WERI-Rb-1 (cell line): Measurements from ENCODE around the gene ZBED4.

Source experiments
- DNase-seq: peaks from one replicate; pipeline ENCODE4 v3.0.0-alpha.2; 2020
- H3K27ac ChIP-seq: fragments of 250-450 bp; sonication (Bioruptor Pico); 2 replicates; pipeline ENCODE4 v1.5.1; 2020; ENCODE audit warnings: mild to moderate bottlenecking, moderate library complexity
- H3K27me3 ChIP-seq: fragments of 250-450 bp; sonication (Bioruptor Pico); 2 replicates; pipeline ENCODE4 v1.5.1; 2021; ENCODE audit warnings: mild to moderate bottlenecking, low read depth, moderate library complexity; ENCODE audit not compliant: insufficient read depth, severe bottlenecking
- H3K36me3 ChIP-seq: fragments of 250-450 bp; sonication (Bioruptor Pico); 2 replicates; pipeline ENCODE4 v1.5.1; 2020; ENCODE audit warnings: mild to moderate bottlenecking, moderate library complexity
- H3K4me3 ChIP-seq: 2 replicates; pipeline ENCODE4 v1.5.1; 2011; ENCODE audit warnings: low read depth, mild to moderate bottlenecking, control low read depth, low read length
- H3K9me3 ChIP-seq: fragments of 250-450 bp; sonication (Bioruptor Pico); 2 replicates; pipeline ENCODE4 v1.5.1; 2021; ENCODE audit warnings: mild to moderate bottlenecking, moderate library complexity; ENCODE audit not compliant: severe bottlenecking
- TF ChIP-seq, protein P1 (sequence below): IDR thresholded peaks from 2 replicates; pipeline ENCODE4 v1.5.1; 2011; ENCODE audit warnings: low read depth, mild to moderate bottlenecking, control low read depth, inconsistent platforms, low read length

Gene ZBED4

DNA sequence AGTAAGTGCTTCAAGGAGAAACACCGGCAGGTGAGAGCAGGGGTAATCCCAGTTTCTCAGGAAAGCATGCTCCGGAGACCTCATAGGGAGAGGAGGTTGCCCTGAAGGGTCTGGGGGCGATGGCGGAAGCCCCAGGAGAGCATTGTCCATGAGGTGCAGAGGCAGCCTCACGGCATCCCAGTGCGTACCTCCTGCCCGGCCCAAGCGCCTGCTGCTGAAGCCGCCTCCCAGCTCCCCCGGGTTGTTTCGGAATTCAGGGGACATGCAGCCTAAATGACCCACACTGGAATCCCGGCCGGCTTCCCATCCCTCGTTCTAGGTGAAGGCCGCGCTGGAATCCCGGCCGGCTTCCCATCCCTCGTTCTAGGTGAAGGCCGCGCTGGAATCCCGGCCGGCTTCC, 2.7 kb downstream of the ZBED4 start:
- H3K27ac ChIP-seq = no peak overlapping the region
- no peaks in the 10 kb centered on the region for H3K9me3 ChIP-seq
- peaks cover 31% of the 10 kb centered on the region for H3K36me3 ChIP-seq
- DNase-seq = no peak
- no peaks in the 10 kb centered on the region for H3K27me3 ChIP-seq
- TF ChIP-seq, protein P1, sequence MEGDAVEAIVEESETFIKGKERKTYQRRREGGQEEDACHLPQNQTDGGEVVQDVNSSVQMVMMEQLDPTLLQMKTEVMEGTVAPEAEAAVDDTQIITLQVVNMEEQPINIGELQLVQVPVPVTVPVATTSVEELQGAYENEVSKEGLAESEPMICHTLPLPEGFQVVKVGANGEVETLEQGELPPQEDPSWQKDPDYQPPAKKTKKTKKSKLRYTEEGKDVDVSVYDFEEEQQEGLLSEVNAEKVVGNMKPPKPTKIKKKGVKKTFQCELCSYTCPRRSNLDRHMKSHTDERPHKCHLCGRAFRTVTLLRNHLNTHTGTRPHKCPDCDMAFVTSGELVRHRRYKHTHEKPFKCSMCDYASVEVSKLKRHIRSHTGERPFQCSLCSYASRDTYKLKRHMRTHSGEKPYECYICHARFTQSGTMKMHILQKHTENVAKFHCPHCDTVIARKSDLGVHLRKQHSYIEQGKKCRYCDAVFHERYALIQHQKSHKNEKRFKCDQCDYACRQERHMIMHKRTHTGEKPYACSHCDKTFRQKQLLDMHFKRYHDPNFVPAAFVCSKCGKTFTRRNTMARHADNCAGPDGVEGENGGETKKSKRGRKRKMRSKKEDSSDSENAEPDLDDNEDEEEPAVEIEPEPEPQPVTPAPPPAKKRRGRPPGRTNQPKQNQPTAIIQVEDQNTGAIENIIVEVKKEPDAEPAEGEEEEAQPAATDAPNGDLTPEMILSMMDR = no peak
- no peak overlapping the region for H3K4me3 ChIP-seq

DNA sequence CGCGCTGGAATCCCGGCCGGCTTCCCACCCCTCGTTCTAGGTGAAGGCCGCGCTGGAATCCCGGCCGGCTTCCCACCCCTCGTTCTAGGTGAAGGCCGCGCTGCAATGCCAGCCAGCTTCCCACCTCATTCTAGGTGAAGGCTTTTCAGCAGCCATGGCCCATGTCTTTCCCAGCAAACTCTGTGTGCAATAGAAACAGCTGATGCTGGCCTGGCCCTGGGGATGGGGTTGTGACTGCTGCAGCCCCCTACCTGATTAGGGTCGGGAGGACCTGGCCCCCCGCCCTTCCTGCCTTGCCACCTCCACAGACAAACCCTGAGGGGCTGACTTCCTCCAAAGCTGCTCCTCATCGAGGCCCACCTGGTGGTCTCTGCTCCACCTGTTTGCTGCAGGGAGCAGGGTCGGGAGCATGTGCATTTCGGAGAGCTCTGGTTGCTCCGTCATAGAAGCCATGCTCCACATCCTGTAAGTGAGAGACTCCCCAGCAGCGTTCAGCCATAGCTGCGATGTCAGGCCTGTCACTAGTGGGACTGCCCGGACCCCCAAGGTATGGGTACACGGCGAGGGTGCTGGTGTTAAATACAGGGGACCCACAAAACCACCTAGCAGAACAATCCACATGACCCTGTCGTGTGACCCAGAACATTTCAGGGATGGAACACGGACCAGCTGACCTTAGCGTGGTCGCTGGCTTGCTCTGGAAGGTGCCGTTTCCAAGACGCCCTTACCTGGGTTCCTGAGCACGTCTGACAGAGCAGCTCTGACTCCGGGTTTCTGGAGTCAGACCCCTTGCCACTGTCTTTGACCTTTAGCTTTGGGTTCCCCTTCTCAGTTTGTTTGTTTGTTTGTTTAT, 3.3 kb downstream of the ZBED4 start:
- Histone ChIP-seq H3K27me3 (no peaks in the 10 kb centered on the region), H3K36me3 (peaks cover 31% of the 10 kb centered on the region), H3K4me3 (no peak overlapping the region), H3K27ac (no peak overlapping the region), H3K9me3 (no peaks in the 10 kb centered on the region)
- TF ChIP-seq, protein P1 = no peak
- DNase-seq = no peak

DNA sequence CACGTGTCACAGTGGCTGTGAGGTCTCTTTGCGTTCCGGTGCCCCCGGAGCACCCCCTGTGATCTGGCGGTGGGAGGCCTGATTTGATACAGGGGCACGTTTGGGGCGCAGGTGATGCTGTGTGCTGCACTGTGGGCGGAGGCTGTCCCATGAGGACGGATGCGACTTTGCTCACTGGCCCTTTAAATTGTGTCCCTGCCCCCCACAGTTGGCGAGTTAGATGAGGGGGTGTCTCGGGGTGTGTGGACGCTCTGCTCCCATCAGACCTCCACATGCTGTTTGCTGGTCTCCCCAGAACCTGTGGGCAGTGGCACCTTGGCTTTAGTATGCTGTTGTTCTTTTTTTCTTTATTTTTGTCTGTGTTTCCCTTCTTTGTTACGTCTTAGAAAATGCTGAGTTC, 5.2 kb downstream of the ZBED4 start:
- H3K9me3 ChIP-seq = no peaks in the 10 kb centered on the region
- no peak overlapping the region for H3K4me3 ChIP-seq
- no peaks in the 10 kb centered on the region for H3K27me3 ChIP-seq
- TF ChIP-seq, protein P1 = no peak
- H3K36me3 ChIP-seq = peaks cover 31% of the 10 kb centered on the region
- H3K27ac ChIP-seq = no peak overlapping the region
- DNase-seq = no peak

DNA sequence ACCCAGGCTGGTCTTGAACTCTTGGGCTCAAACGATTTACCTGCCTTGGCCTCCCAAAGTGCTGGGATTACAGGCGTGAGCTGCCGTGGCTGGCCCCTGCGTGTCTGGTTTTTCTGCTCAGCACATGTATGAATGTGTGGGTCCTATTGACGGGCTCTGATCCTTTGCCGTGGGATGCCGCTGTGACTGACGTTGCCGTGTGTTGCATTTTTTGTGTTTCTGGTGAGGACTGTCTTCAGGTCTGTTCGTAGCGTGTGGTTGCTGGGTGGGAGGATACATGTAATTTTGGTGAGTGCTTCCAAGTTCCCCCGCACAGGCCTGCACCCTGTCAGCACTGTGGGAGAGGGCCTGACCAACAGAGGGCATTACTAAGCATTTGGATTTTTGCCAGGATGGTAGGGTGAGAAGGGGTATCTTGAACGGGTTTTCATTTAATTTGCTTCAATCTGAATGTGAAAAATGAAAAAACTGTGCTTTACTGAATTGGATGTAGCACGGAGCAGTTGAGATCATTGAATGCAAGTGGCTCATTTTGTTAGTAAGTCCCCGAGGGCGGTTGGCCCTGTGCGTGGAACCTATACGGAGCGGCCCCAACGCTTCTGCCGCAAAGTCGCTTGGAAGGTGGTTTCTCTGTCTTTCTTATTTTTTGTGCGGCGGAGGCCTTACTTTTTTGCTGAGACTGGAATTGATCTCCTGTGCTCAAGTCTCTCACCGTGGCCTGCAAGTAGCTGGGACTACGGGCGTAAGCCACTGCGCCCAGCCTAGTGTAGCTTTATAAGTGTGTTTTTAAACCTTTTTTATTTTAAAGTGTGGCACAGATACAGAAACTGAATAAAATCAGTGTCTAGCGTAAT, 8.2 kb downstream of the ZBED4 start:
- Histone ChIP-seq H3K27ac (no peak overlapping the region), H3K9me3 (no peaks in the 10 kb centered on the region), H3K4me3 (no peak overlapping the region), H3K36me3 (peaks cover 13% of the 10 kb centered on the region), H3K27me3 (no peaks in the 10 kb centered on the region)
- TF ChIP-seq, protein P1 = no peak
- DNase-seq = no peak

DNA sequence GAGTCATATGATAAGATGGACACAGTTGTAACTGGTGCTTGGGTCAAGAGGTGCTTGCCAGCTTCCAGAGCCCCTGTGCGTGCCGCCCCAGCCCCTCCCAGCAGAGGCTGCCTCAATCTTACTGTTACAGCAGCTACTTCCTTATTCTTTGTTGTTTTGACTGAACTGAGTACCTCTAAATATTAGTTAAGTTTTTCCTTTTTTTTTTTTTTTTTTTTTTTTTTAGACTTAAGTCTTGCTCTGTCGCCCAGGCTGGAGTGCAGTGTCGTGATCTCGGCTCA, 8.8 kb downstream of the ZBED4 start:
- H3K36me3 ChIP-seq = peaks cover 7% of the 10 kb centered on the region
- no peak for DNase-seq
- H3K4me3 ChIP-seq = no peak overlapping the region
- H3K9me3 ChIP-seq = no peaks in the 10 kb centered on the region
- no peak overlapping the region for H3K27ac ChIP-seq
- no peaks in the 10 kb centered on the region for H3K27me3 ChIP-seq
- TF ChIP-seq, protein P1 = no peak
